NCI-H1048 (cell line): ENCODE measurements around the gene DDX1.
"Not testable (repeated sequence)": the region's sequence is repeated elsewhere in the genome, so short reads cannot be mapped to it uniquely, and the experiment has no call there.

Experiments used
- DNase-seq: peaks from one replicate; lab custom pipeline; 2025; lab: John Stamatoyannopoulos, UW

Gene DDX1

DNA sequence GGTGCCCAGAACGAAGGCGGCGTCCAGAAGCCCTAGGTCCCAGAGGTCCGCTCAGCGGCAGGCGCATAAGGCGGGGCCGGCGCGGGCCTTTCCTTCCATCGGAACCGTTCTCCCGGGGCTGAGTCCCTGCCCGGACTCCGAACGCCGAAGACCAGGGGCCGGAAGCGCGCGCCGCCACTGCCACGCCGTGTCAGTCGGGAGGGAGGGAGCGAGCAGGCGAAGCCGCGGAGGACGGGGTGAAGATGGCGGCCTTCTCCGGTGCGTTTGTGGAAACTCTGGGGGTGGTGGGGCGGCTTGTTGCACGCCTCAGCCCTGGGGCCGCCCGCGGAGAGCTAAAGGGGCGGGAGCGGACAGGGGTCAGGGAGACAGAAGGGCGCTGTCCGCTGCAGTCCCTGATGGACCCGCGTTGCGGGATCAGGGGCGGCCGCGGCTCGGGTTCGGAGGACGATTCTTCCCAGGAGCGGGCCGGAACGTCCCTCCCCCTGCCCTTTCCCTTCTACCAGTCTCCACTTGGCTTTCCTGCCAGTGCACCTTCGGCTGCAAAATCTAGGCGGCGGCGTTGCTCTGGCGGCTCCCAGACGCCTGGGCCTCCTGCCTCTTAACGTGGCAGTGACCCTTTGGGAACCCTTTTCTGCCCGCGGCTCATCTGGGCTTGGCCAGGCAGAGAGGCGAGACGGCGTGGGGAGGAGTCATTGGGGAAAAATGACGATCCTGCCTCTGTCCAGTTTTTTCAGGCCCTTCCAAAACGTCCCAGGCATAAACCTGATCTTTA lies at the start of gene DDX1:
DDX1 (plus strand) TSS at position 177 of the 772 bp plus-strand sequence; CDS start at position 243, 66 bp downstream.
- peak; percentile 57 for DNase-seq

DNA sequence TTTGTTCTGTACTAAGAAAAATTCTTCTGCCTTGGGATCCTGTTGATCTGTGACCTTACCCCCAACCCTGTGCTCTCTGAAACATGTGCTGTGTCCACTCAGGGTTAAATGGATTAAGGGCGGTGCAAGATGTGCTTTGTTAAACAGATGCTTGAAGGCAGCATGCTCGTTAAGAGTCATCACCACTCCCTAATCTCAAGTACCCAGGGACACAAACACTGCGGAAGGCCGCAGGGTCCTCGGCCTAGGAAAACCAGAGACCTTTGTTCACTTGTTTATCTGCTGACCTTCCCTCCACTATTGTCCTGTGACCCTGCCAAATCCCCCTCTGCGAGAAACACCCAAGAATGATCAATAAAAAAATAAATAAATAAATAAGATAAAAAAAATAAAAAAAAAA lies 49.4 kb upstream of the DDX1 start:
- DNase-seq, result not testable (repeated sequence)

DNA sequence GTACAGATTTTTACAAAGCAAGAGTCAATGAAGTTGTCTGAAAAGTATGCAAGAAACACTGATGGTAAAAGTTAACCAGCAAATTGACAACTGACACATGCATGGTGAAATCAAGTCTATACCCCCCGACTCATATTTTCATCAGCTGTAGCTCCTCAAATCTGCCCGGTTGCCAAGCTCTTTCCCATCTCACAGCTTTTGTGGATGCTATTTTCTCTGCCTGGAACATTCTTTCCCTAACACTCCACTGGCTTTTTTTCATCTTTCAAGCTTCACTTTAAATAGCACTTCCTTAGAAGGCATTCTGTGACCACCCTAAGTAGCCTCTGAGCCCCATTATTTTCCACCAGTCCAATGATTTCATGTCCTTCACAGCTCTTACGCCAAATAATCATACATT lies 48.6 kb upstream of the DDX1 start:
- DNase-seq, result no peak

DNA sequence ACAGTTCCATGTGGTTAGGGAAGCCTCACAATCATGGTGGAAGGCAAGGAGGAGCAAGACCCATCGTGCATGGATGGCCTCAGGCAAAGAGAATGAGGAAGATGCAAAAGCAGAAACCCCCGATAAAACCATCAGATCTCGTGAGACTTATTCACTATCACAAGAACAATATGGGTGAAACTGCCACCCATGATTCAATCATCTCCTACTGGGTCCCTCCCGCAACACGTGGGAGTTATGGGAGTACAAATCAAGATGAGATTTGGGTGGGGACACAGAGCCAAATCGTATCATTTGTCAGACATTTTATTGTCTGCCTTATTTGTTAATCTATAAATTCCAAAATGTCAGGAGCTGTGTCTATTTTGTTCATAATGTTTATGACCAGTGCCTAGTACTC lies 48.1 kb upstream of the DDX1 start:
- DNase-seq, result no peak

DNA sequence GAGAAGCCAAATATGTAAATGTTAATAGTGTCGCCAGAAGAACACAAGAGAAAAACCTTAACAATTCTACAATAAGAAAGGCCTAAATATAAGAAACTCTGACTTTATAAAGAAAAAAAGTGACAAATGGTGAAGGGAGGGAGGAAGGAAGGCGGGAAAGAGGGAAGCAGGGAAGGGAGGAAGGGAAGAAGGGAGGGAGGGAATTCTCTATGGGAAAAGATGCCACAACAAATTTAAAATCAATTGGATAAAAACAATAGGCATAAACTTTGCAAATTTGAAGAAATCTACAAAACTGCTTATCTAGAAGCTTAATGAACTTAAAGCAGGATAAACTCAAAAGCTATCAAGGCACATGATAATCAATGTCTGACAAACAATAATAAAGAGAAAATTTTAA lies 47.4 kb upstream of the DDX1 start:
- DNase-seq, result no peak

DNA sequence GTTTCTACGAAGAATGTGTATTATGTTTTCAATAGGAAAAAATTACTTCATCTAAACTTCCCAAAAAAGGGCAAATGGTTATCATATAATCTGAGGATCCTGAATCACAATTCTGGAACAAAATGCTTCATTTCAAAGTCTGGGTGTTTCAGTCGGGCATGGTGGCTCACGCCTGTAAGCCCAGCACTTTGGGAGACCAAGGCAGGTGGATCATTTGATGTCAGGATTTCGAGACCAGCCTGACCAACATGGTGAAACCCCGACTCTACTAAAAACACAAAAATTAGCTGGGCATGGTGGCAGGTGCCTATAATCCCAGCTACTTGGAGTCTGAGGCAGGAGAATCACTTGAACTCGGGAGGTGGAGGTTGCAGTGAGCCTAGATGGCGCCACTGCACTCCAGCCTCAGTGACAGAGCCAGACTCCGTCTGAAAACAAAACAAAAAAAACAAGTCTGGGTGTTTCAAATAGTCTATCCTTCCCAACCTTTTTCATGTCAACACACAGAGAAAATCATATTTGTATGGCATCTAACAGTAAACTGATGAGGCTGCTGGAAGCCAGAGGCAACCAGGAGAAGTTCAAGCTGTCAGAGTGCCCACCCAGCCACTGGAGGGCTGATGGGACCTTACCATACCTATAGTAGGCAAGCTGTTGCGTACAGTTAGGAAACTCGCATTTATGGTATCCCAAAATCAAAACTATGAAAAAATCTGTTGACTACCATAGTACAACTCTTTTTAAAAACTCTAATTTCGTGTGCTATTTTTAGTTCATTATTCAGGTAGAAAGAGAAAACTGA lies 45.2 kb upstream of the DDX1 start:
- DNase-seq, result no peak

DNA sequence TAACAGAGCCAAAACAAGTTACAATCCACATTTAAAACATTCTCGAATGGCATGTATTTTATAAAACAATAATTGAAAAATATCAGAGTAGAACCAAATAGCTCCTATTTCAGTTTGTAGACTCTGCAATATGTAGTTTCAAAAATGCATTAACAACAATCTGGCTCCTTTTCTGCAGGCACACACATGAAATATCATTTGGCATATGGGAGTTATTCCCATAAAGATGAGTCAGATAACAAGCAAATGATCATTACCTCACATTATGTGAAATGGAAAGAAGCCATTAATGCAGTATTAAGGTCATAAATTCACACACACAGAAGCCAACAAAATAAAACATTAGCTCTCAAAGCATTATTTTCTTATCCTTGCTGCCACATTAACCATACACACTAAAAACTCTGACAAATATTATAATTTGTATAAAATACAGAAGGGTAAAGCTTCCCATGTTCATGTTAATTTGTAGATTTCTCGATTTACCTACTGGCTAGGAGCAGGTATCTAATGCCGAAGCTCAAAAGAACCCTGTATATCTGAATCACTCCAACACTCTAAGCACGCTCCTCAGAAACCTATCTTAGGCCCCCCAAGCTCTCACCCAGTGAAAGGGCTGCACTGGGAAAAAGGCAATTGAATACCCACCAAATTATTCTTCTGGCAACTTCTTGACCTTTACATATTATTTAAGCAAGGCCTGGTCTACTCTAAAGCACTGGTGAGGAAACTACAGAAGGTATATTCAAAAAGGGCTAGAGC lies 44.4 kb upstream of the DDX1 start:
- DNase-seq, result no peak

DNA sequence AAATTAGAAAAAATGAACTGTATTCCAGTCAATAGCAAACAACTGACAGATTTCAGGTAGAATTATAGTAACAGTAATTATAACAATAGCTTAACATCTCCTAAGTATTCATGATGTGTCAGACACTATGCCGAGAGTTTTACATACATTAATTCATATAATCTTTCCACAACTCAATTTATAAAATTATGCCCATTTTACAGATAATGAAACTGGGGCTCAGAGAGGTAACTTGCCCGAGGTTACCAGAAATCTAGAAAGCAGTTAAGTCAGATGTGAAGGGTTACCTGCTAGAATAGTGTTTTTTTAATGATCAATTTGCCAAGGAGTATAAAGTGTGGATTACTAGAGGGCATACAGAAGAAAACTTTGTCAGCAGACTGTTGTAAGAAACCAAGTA lies 42.7 kb upstream of the DDX1 start:
- DNase-seq, result no peak

DNA sequence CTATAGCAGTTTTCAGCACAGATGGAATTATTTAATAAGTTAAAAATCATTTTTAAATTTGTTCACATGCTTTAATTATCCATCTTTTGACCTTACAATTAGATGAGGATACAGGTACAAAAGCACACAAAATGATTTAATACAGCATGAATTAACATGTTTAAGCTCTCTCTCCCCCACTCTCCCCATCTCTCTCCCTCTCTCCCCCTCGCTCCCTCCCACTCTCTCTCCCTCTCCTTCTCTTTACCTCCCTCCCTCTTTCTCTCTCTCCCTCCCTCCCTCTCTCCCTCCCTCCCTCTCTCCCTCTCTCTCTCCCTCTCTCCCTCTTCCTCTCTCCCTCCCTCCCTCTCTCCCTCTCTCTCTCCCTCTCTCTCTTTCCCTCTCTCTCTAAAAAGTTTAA lies 38.1 kb upstream of the DDX1 start:
- DNase-seq, result no peak

DNA sequence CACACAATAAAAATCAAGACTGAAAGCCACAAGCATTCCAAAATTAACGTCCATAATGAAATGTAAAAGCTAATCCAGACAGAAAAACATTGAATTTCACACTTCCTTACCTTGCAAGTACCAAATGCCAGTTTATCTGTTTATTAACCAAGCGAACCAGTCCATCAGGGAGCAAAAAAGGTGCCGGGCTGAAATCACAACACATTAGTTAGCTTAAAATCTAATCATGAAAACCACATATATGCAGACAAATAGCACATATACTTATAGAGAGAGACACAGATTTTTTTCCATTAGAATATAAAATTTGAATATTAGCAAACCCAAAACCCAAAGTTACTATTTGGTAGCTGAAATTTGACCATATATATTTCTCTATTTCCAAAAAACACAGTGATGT lies 37.7 kb upstream of the DDX1 start:
- DNase-seq, result no peak

DNA sequence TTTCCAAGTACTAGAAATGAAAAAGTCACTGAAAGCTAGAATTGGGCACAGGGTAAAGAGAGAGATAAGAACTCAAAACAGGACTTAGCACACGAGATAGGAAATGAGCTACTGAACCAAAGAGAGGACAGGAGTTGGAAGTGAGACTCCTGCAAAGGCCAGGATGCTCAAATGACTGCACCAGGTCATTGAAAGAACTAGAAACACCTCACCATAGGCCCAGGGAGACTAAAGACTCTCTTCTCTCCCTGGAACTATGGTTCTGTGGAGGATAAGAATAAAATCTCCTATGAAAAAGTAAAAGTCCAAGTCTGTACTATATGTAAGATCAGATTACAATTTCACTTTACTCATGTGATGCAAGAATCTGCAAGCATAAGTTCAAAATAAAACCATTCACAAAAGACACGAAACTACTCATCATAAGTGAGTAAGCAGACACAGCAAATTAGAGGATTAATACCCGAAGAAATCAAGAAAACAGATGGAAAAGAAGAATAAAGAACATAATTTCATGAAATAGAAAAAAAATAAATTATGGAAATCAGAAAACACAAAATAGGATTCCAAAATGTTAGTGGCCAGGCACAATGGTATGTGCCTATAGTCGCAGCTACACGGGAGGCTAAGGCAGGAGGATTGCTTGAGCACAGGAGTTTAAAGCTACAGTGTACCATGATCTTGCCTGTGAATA lies 37.0 kb upstream of the DDX1 start:
- no peak for DNase-seq

DNA sequence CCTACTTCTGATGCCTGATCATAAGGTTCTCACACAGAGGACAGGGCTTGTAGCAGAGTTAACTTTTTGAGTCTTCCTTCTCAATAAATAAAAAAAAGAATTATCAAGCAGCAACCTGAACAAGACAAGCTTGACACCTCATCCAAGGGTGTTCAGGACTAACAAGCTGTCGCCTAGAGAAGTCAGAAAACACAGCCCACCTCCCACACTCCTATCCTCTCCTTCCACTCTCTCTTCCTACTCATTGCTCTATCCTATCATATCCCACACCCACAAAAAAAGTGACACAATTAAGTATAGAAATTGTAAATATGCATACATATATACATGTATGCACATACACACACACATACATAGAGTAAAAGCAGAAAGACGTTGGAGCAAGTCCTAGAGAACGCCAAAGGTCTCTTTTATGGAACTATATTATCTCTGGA lies 35.9 kb upstream of the DDX1 start:
- no peak for DNase-seq

DNA sequence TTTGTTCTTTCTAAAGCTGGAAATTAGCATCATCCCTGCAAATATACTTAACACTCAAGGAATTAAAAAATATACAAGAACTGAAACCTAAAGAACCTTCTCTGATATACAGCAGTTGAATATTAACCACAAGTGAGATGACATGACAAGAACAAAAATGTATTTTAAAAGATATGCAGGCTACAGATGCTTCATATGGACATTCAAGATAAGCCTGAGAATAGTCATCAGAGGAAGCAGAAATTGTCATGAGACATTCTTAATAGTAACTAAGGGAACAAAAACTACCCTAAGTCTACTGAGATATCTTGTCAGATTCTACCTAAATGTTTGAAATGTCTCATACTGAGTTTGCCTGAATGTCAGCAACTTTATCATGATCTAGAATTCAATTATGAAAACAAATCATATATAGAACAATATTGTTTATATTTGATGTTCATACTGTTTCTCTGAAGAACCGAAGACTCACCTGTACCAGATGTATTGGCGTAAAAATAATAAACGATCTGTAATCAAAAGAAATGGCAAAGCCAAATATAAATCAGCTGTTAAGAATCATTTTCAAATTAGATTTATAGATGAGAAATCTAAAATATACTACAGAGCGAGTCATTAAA lies 35.2 kb upstream of the DDX1 start:
- DNase-seq, result no peak

DNA sequence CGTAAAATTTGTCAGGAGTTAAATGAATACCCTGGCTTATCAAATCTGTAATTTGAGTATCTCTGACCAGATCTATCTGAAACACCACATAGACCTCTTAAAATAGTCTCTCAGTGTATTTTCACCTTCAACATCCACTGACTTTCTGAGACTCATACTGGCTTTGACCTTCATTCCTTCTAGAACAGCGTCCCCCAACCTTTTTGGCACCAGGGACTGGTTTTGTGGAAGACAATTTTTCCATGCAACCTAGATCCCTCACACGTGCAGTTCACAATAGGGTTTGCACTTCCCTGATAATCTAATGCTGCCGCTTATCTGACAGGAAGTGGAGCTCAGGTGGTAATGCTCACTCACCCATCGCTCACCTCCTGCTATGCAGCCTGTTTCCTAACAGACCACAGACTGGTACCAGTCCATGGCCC lies 33.8 kb upstream of the DDX1 start:
- no peak for DNase-seq

DNA sequence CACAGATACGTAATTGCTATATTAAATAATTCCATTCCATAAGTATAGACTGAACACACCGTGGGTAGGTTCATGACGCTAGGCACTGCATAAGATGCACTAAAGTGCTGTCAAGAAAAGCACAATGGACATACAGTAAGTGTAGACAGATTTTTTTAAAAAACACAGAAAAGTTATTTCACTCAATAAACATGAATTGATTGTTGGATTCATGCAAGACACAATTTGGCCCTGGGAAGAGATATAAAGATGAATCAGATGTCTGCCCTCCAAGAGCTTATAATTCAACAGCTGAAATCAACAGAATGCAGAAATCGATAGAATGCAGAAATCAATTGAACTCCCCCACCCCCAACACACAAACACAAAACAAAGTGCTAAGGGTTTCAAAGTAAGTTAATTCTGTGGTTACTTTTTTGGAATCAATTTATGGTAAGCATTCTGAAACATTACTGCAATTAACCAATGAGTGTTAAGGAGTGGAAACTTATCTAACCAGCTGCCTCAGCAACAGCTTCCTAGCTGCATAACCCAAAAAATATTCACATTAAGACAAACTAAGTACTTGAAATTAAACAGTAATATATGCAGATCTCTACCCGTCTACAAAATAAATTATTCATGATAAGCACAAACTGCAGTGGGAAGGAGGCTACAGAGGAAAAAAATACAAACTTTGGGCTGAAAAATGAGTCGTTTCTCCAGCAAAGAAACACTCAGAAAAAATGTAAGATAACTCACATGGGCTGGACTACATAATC lies 32.1 kb upstream of the DDX1 start:
- DNase-seq, result no peak

DNA sequence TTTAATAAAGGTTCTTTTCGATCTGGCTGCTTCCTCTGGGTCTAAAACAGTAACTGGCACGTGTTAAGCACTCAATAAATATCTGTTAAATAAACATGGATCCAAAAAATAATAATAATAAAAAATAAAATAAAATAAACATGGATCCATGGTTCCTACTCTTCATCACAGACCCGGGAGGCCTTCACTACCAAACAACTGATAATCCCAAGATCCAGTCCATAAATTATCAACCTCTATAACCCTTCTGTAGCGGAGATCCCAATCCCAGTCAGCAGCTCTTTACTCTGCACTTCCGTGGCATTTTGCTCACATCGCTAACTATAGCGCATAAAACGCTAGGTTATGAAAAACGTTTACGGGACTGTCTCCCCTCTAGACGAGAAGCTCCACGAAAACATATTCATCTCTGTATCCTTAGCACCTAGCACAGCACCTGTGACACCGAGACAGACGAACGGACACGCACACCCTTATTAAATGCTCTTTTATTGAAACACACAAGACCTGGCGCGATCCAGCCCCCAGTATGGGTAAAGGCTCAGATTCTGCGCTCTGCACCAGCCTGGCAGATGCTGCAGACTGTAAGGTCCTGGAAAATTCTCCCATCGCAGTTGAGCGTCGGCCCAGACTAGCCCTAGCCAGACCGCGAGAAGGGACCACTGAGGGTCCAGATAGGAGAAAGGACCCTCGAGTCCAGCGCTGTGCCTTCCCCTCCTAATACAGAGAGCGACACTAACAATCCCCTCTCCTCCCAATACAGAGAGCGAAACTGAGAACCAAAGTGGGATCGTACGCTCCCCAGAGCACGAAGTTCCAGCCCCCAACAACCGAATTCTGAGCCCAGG lies 31.3 kb upstream of the DDX1 start:
- no peak for DNase-seq

DNA sequence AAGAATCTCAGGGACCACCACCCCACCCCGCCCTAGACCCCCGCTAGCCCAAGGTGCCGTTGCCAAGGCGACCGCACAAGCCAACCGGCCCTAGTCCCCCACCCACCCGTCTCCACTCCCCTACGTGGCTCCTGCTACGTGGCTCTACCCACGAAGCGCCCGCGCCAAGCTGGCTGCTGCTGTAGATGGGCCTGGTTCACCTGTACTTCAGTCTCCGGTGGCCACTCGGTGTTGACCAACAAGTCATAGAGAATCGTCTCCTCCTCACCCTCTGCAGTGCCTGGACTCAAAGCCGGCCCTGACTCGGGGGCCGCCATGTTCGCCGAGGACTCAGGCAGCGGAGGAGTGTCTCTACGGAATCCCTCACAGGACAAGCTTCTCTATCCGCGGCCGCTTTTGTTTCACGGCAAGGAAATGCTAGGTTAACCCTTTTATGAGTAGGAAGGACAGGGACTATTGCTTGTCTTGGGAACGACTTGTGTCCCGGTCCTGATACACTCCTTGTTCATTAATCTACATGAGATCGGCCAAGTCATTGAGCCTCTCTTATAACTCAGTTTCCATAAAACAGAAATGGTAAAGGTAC lies 30.6 kb upstream of the DDX1 start, which contains the start of gene NBAS:
NBAS (minus strand) TSS at position 347 of the 586 bp plus-strand sequence; CDS start at position 317, 30 bp downstream.
- DNase-seq, result peak; percentile 23

DNA sequence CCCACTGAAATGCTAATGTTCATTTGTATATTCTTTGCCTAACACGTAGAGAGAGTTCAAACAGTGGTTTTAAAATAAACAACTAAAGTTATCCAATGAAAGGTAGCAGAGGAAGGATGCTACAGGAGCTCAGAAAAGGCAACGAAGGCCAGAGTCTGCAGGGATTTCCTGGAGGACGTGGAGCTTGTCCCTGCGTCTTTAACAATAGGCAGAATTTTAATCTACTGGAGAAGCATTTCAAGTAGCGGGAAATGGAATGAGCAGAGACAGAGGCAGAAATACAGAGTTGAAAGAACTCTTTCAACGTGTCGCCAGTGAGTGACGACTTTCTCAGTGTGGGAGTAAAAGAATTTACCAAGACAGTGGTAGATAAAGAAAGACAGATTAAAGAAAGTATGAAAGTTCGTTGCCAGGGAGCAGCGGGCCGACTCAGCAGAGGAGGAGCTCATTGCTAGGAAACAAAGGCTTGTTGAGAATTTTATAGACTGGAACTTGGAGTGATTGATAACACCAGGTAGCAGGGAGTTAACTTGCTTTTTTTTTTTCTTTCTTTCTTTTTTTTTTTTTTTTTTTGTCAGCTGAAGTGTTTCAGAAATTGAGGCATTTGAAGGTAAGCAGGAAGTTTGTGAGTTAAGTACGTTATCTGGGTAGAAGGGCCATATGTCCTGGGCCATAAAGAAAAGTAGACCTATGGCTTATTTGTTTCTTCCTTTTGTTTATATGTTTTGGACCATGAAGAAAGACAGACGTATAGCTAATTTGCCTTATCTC lies 29.9 kb upstream of the DDX1 start:
- DNase-seq, result no peak
